Tongue (tissue), 2 donors: ENCODE measurements around the gene PHLPP1. TPM values are rescaled to one million over a fixed set of nuclear protein-coding genes. Genes with fewer than 3 reads are reported as not detected.
"Not testable (repeated sequence)": the region's sequence is repeated elsewhere in the genome, so short reads cannot be mapped to it uniquely, and the experiment has no call there.

Experiments used
- DNase-seq: peaks from one replicate; pipeline ENCODE4 v3.0.0-alpha.2; 2015
- total RNA-seq: library from RNA; depleted of rRNA; stranded (reverse); fragments of >200 nt; gene quantifications from one replicate; pipeline ENCODE4 v1.2.3, GENCODE V29; 2014

The PHLPP1 gene
- total RNA-seq, result 8.8 TPM

DNA sequence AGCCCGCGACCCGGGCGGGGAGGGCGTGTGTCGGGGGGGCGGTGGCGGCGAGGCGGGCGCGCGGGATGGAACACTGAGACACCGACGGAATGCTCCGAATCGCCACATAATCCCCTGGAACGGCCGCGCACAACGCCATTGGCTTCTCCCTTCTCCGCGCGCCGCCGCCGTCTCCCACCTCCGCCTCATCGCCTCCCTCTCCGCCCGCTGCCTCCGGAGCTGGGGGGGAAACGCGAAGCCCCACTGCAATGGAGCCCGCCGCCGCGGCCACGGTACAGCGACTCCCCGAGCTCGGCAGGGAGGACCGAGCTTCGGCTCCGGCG lies at the start of gene PHLPP1:
PHLPP1 (plus strand) TSS at position 106 of the 323 bp plus-strand sequence; CDS start at position 249, 143 bp downstream.
- no peak for DNase-seq

DNA sequence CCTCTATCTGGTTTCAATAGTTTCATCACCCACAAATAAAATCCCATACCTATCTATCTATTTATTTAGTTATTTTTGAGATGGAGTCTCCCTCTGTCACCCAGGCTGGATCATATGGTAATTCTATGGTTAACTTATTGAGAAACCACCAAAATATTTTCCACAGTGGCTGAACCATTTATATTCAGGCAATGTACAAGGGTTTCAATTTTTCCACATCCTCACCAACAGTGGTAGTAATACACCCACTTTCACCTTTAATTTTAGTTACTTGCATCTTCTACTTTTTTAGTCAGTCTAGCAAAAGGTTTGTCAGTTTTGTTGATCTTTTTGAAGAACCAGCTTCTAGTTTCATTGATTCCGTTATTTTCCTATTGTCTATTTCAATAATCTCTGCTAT lies 46.1 kb upstream of the PHLPP1 start:
- DNase-seq, result no peak

DNA sequence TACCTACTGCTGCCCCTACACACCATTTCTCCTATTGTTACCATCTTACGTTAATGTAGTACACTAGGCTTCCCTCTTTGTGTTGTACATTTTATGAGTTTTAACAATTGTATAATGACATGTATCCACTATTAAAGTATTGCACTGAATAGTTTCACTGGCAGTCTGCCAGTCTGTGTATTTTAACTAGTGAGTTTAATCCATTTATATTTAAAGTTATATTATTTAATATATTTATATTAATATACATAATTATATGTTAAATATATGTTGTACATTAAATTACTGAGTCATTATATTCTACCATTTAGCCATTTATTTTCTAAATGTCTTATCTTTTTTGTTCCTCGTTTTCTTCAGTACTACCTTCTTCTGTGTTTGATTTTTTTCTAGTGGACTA lies 44.8 kb upstream of the PHLPP1 start:
- no peak for DNase-seq

DNA sequence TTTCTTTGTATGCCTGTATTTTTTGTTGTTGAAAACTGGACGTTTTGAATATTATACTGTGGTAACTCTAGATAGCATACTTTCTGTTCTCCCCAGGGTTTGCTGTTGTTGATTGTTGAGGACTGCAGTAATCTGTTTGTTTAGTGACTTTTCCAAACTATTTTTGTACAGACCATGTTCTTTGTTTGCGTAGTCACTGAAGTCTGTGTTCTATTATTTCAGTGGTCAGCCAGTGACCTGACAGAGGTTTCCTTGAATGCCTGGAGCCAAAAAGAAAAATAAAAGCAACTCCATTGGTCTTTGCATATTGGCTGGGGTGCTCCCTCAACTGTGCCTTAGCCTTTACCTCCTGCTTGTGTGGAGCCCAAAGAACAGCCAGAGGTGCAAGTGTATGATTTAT lies 42.7 kb upstream of the PHLPP1 start:
- no peak for DNase-seq

DNA sequence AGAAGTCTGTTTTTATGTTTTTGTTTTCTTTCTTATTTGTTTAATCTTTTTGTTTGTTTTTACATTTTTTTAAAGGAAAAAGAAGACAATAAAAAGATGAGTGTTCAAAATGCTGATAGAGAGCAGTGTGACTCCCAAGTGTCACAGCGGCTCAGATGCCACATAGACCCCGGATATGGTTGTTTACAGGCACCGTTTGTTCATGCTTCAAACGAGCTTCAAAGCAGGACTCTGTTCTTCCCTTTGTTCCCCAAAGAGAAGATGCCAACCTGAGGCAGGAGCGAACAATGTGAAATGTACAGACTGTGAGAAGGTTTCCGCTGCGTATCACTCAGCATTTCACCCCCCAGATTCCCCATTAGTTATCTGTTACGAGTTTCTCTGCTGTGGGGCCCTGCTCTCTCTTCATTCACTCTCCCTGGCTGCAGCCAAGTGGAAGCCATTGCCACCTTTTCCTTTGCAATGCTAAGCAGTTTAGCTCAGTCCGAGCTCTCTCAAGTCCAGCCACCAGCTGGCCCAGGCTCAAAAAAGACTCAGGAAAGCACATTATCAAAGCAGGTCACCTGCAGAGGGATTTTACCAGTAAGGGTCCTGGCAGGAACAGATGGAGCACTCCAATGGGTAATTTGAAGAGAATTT lies 36.4 kb upstream of the PHLPP1 start:
- no peak for DNase-seq

DNA sequence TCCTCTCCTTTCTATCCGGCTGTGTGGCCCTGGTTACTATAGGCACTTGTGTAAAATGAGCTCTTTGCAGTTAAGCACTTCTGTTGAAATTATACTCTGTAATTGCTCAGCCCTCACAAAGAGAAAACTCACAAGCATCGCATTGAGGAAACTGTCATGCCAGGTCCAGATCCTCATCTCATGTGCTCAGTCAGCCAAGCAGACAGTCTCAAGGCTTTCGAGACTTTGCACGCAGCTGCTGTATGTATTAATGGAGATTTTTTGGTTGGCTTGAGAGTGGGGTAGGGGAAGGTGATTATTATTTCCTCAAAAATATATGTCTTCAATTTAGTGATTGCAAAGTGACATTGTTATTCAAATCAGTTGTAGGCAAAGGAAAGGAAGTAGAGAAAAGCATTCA lies 33.0 kb upstream of the PHLPP1 start:
- peak; percentile 15 for DNase-seq

DNA sequence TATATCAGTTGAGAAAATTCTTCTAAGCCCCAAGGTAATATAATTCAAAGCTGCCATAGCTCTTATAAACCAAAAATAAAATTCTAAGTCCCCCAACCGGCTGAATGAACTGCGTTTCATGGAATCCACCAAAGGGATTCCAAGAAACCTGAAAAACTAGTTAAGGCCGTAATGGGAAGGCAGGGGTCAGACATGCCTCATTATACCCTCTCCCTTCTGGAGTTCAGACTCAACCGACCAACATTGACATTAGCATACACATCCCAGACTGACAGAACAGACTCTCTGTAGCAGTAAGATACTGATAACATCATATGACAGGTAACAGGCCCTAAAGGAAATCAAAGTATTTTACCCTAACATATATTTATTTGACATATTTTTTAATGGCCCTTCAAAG lies 31.4 kb upstream of the PHLPP1 start:
- DNase-seq, result no peak

DNA sequence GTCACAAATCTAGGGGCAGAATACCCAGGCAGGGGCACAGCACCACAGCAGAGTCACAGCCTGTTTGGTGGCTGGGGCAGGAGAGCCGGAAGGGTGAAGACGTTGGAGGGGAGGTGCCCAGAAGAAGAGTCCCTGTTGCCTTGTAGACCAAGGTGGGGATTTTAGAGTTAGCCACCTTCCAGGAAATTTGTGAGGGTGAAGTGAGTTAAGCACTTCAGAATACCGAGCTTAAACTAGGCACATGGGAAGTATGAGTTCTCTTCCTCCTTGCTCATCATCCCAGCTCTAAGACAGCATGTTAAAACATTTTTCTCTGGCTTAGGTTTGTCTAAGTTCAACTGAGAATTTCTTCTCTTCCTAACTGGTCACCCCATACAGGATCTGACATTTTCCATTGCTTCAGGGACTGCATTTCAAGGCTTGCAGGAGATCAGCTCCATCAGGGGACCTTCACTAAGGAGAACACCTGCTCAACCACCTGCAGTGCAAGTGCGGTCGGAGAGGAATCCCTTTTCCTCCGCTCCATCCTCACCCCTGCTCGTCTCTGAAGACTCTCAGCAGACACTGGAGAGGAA lies 26.5 kb upstream of the PHLPP1 start:
- DNase-seq, result no peak

DNA sequence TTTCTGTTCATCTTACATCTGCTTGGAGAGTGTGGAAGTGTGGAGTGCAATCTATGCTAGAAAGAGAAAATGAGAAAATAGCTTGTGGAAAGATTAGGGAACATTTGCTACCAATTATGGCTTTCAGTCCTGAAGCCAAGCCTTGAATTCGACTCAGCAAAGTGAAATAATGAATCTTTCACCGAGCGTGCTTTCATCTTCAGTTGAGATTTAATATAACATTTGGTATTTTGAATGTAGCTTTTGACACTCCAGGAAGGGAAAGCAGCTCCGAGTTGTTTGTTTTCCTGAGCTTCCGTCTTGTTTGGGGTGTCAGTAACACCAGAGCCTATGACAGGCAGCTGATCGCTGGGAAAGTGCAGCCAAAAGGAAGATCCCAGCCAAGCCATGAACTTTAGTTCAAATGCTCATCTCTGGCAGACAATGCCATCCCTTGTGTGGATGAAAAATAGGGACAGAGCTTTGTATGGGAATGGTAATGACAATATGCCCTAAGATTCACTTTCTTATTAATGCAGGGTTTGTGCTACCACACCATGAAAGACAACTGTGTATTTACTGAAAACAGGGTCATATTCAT lies 25.0 kb upstream of the PHLPP1 start:
- peak; percentile 22 for DNase-seq

DNA sequence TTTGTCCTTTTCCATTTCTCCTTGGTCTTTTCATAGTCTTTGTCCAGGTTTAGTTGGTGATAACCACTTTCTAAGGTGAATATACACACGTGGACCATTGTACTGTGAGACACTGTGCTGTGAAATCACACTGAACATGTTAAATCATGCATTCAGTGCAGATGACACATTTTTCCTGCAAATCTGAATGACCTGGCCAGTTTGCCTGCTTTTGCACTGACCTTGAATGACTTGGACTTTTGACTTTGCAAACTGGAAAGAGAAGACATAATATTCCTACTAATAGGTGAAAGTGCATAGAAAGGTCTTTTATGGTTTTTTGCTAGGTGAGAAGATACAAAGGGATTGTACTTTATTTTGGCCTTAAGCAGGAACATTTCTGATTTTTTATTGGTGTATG lies 21.7 kb upstream of the PHLPP1 start:
- no peak for DNase-seq

DNA sequence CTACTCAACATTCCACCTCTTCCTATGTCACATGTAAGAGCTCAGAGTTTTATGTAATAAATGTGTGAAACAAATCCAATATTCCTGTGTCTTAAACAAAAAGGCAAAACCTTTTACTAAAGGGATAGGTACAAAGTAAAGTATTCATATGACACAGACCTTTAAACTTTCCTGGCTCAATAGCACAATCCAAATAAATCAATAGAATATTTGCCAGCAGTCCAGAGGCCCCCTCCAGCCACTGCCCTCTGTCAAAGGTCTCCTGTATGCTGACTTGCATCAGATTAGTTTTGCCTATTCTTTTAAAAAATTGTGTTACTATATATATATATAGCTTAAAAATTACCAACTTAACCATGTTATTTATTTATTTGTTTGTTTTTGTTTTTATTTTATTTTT lies 17.7 kb upstream of the PHLPP1 start:
- DNase-seq, result no peak

DNA sequence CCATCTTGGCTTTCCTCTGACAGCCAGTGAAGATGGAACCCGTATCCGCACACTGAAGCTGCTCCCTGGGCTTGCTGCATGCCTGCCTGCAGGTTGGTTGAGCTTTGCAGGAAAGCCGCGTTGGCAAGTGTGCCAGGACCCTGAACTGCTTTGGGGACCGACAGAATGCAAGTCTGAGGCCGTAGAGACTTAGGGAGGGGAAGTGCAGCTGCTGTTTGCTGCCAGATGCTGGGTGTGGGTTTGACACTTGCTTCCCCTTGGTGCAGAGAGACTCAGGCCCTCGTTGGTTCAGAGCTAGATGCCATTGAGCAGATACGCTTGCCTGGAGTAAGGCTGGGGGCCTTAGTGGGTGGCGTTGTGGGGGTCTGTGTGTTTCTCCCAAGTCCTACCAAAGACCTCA lies 13.1 kb upstream of the PHLPP1 start:
- DNase-seq, result peak; percentile 30

DNA sequence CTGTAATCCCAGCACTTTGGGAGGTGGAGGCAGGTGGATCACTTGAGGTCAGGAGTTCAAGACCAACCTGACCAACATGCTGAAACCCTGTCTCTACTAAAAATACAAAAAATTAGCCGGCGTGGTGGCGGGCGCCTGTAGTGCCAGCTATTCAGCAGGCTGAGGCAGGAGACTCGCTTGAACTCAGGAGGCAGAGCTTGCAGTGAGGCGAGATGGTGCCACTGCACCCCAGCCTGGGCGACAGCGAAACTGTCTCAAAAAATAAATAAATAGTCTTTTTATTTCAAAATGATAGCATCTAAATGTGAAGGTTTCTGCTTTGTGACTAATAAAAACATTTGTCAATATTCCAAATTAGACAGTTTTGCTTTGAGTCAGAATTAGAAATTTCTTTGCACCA lies 8.5 kb upstream of the PHLPP1 start:
- not testable (repeated sequence) for DNase-seq

DNA sequence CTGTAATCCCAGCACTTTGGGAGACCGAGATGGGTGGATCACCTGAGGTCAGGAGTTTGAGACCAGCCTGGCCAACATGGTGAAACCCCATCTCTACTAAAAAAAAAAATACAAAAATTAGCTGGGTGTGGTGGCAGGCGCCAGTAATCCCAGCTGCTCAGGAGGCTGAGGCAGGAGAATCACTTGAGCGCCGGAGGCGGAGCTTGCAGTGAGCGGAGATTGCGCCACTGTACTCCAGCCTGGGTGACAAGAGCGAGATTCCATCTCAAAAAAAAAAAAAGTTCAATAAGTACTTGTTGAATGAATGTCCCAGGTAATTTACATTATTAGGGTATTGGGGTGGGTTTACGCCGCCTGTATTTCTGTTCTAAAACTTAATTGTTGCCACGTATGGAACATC lies 5.4 kb upstream of the PHLPP1 start:
- not testable (repeated sequence) for DNase-seq

DNA sequence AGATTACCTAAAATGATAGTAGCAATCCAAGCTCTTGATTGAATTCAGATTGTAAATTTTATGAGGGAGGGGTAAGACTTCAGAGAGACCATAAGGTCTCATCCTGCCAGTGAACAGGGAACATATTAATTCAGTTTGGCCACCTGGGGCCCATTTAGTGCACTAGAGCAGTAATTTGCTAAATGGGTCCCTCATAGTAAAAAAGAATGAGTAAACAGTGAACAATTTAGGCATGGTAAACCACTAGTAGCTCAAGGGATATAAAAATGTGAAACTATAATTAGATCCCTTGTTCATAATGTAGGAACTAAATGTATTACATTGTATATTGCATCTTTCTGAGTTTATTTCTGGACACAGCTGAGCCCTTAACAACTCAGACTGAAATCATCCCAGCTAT lies 4.9 kb upstream of the PHLPP1 start:
- DNase-seq, result no peak

DNA sequence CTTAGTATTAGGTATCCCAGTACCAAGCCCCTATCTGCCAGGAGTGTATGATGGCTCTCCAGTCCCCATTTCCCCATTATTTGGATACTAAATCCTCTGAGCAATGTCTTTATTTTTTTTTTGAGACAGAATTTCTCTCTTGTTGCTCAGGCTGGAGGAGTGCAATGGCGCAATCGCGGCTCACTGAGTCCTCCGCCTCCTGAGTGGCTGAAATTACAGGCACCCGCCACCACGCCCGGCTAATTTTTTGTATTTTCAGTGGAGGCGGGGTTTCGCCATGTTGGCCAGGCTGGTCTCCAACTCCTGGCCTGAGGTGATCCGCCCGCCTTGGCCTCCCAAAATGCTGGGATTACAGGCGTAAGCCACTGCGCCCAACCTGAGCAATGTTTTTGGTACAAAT lies 3.6 kb upstream of the PHLPP1 start:
- DNase-seq, result no peak

DNA sequence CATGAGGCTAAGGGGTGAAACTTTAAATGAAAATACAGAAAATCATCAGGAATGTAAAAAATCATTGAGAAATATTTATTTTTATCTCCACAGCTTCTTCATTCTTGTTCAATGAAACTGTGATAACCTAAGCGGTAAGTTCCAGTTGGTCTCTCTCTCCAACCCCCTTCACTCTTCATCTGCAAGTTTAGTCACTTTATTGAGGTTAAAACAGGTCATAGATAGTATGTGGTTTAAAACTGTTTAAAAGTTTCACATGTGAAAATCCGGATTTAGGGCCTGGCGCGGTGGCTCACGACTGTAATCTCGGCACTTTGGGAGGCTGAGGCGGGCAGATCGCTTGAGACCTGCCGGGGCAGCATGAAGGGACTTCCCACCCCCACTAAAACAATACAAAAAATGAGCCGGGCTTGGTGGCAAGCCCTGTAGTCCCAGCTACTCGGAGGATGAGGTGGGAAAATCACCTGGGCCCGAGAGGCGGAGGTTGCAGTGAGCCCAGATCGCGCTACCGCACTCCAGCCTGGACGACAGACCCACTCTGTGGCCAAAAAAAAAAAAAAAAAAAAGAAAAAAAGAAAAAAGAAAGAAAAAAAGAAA lies 1.6 kb upstream of the PHLPP1 start:
- no peak for DNase-seq

DNA sequence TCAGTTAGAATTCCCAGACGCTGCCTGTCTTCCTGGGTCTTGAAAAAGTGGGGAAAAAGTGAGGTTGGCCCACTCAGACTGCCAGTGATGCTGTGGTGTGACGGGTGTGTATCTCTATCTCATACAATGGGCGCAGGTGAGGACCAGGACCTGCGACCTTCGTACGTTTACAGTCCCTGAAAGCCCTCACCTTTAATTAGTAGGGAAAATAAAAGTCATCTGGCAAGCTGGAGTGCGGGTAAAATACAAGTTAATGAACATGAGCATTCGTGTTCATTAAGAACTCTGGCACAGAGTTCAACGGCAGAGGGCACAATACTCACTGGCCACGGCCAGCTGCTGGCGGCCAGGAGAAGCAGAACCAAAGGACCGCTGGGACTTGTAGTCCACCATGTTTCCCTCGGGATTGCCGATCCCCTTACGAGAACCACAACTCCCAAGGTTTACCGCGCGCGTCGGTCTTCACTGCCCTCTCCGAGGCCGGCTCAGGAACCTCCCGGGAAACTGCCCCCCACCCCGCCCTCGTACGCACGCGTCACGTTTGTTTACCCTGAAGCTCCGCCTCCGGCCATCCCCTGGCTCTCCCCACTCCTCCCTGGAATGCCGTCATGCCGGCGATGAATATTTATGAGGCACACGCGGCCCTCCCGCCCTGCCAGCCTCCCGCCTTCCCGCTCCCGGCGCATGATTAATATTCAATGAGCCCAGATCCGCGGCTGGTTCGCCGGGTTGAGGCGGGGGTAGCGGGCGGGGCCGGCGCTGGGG lies 488 bp upstream of the PHLPP1 start:
- peak; percentile 100 for DNase-seq

DNA sequence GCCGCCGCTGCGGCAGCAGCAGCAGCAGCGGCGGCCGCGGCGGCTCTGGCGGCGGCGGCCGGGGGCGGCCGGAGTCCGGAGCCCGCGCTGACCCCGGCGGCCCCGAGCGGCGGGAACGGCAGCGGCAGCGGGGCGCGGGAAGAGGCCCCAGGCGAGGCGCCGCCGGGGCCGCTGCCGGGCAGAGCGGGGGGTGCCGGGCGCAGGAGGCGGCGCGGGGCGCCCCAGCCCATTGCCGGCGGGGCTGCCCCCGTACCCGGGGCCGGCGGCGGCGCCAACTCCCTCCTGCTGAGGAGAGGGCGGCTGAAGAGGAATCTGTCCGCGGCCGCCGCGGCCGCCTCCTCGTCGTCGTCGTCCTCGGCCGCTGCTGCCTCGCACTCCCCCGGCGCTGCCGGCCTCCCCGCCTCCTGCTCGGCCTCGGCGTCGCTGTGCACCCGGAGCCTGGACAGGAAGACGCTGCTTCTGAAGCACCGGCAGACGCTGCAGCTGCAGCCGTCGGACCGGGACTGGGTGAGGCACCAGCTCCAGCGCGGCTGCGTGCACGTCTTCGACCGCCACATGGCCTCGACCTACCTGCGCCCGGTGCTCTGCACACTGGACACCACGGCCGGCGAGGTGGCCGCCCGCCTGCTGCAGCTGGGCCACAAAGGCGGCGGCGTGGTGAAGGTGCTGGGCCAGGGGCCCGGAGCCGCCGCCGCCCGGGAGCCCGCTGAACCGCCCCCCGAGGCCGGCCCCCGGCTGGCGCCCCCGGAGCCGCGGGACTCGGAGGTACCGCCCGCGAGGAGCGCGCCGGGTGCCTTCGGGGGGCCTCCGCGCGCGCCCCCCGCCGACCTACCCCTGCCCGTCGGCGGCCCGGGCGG lies 646 bp downstream of the PHLPP1 start:
- DNase-seq, result peak; percentile 65

DNA sequence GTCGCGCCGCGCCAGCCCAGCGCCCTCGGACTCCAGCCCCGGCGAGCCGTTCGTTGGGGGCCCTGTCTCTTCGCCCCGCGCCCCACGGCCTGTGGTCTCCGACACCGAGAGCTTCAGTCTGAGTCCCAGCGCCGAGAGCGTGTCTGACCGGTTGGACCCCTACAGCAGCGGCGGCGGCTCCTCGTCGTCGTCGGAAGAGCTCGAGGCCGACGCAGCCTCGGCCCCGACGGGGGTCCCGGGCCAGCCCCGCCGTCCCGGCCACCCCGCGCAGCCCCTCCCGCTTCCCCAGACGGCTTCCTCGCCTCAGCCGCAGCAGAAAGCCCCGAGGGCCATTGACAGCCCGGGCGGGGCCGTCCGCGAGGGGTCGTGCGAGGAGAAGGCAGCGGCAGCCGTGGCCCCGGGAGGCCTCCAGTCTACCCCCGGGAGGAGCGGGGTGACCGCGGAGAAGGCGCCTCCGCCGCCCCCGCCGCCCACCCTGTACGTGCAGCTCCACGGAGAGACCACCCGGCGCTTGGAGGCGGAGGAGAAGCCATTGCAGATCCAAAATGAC lies 1.4 kb downstream of the PHLPP1 start:
- peak; percentile 62 for DNase-seq

DNA sequence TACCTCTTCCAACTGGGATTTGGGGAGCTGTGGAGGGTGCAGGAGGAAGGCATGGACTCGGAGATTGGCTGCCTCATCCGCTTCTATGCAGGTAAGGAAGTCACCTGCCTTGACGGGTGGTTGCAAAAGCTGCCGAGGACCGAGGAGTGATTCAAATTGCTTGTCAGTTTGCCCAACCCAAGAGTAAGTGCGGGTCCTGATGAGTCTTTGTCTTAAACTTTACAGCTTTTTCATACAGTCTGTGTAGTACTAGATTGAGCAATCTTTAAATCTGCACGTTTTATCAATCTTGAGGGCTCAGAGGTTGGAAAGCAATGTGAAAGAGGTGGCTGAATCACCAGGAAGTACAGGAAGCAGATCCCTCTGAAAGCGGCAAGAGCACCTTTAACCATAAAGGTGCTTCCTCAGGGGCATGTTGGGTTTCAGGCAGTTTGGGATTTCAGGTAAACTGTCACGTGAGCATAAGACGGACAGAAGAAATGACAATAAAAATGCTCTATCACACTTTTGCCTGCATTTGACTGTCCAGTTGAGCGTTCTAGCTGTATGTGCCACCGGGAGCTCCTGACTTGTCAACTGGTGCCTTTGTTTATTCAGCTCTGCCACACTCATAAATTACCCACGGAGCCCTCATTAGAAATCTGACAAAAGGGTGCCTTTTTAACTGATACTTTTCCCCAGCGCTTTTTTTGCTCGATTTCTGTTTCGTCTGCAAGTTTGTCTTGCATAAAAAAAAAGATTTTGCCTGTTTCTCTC lies 2.0 kb downstream of the PHLPP1 start:
- DNase-seq, result peak; percentile 51
